Measurements from ENCODE around the gene CAMTA1.

Gene CAMTA1

GRCh38 chr1:7104339-7104738 is 319.1 kb downstream of the CAMTA1 start:
- H3K9me3 ChIP-seq (ENCODE audit: control insufficient read depth, insufficient read depth, low read length) = no peaks in the 10 kb centered on the region
- 0 out of 2 replicates have a peak, but pooled peaks cover 3% of the 10 kb centered on the region for H3K4me1 ChIP-seq (ENCODE audit: control insufficient read depth, insufficient read depth, low read length)
- H3K27ac ChIP-seq (ENCODE audit: low read depth, low read length) = no peak overlapping the region
- no peak overlapping the region for H3K9ac ChIP-seq (ENCODE audit: low read depth, low read length)
- H3K27me3 ChIP-seq (ENCODE audit: control insufficient read depth, insufficient read depth, low read length) = no peaks in the 10 kb centered on the region
- no peak overlapping the region for H3K4me3 ChIP-seq (ENCODE audit: low read depth, low read length)
- H3K36me3 ChIP-seq (ENCODE audit: control insufficient read depth, insufficient read depth, low read length) = no peaks in the 10 kb centered on the region

DNA sequence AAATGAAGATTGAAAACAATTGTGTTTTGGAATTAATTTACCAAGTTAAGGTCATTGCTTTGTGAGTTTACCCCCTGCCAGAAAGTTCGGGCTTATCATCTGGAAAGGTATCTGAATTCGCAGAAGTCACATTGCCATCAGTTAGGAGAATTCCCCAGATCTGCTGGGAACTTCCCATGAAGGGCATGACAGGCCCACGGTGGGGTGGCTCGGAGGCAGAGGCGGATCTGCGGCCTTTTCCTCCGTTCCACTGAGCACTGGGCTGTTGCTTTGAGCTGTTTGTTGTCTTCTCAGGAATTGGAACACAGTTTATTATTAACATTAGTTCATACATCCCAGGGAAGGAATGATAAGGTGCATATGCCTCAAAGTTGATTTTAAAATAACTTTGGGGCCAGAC is 320.0 kb downstream of the CAMTA1 start:
- Histone ChIP-seq H3K9me3 (ENCODE audit: control insufficient read depth, insufficient read depth, low read length) (no peaks in the 10 kb centered on the region), H3K9ac (ENCODE audit: low read depth, low read length) (no peak overlapping the region), H3K27me3 (ENCODE audit: control insufficient read depth, insufficient read depth, low read length) (no peaks in the 10 kb centered on the region), H3K4me3 (ENCODE audit: low read depth, low read length) (no peak overlapping the region), H3K4me1 (ENCODE audit: control insufficient read depth, insufficient read depth, low read length) (0 out of 2 replicates have a peak, but pooled peaks cover 3% of the 10 kb centered on the region), H3K27ac (ENCODE audit: low read depth, low read length) (no peak overlapping the region), H3K36me3 (ENCODE audit: control insufficient read depth, insufficient read depth, low read length) (no peaks in the 10 kb centered on the region)

DNA sequence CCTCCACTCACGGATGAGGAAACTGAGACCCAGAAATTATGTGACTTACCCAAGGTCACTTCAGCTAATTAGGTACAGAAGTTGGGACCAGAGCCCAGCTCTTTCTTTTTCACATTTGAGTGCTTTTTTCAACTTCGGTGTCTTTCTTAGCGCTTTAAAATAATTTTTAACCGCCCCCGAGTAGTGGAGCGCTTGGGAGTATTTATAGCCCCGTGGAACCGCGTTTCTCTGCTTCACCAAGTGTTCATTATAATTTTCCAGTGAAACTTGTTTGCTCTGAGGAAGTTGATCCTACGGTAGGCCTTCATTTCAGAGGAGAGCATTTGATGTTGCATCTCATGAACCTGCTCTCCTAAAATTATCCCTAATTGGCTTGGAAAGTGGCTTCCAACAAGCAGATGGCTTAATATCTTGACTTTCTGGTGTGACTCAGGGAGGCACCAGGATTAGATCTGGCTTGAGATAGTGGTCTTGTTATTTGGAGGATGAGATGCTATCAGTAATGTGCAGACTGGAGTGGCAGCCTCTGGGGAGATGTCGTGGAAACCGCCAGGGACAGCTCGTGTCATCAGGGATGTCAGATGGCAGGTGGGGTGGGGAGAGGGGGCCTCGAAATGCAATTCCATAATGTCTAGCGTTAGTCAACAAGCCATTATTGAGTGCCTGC is 321.3 kb downstream of the CAMTA1 start:
- no peak overlapping the region for H3K4me3 ChIP-seq (ENCODE audit: low read depth, low read length)
- H3K27ac ChIP-seq (ENCODE audit: low read depth, low read length) = no peak overlapping the region
- 0 out of 2 replicates have a peak, but pooled peaks cover 3% of the 10 kb centered on the region for H3K4me1 ChIP-seq (ENCODE audit: control insufficient read depth, insufficient read depth, low read length)
- no peaks in the 10 kb centered on the region for H3K27me3 ChIP-seq (ENCODE audit: control insufficient read depth, insufficient read depth, low read length)
- H3K9ac ChIP-seq (ENCODE audit: low read depth, low read length) = no peak overlapping the region
- no peaks in the 10 kb centered on the region for H3K9me3 ChIP-seq (ENCODE audit: control insufficient read depth, insufficient read depth, low read length)
- no peaks in the 10 kb centered on the region for H3K36me3 ChIP-seq (ENCODE audit: control insufficient read depth, insufficient read depth, low read length)

GRCh38 chr1:7107109-7107830 is 322.0 kb downstream of the CAMTA1 start:
- Histone ChIP-seq H3K4me1 (ENCODE audit: control insufficient read depth, insufficient read depth, low read length) (0 out of 2 replicates have a peak, but pooled peaks cover 3% of the 10 kb centered on the region), H3K27ac (ENCODE audit: low read depth, low read length) (no peak overlapping the region), H3K36me3 (ENCODE audit: control insufficient read depth, insufficient read depth, low read length) (no peaks in the 10 kb centered on the region), H3K27me3 (ENCODE audit: control insufficient read depth, insufficient read depth, low read length) (no peaks in the 10 kb centered on the region), H3K9ac (ENCODE audit: low read depth, low read length) (no peak overlapping the region), H3K9me3 (ENCODE audit: control insufficient read depth, insufficient read depth, low read length) (no peaks in the 10 kb centered on the region), H3K4me3 (ENCODE audit: low read depth, low read length) (no peak overlapping the region)

DNA sequence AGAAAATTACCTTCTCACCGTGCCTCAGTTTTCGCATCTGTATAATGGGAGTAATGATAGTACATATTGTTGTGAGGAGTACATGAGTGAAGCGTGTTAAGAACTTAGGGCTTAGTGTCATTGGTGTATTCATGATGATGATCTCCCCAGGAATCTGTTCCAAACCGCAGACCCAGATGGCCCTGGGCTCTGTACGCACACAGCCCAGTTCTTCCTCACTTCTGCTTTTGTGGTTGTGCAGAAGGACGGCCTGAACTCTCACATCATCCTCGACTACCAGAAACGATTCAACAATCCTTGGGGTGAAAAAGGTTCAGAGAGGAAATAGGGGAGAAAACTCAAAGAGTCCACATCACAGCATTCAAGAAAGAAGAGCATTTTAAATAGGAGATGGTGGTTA is 323.0 kb downstream of the CAMTA1 start:
- no peaks in the 10 kb centered on the region for H3K27me3 ChIP-seq (ENCODE audit: control insufficient read depth, insufficient read depth, low read length)
- no peak overlapping the region for H3K4me3 ChIP-seq (ENCODE audit: low read depth, low read length)
- H3K9ac ChIP-seq (ENCODE audit: low read depth, low read length) = no peak overlapping the region
- 0 out of 2 replicates have a peak, but pooled peaks cover 3% of the 10 kb centered on the region for H3K4me1 ChIP-seq (ENCODE audit: control insufficient read depth, insufficient read depth, low read length)
- no peaks in the 10 kb centered on the region for H3K36me3 ChIP-seq (ENCODE audit: control insufficient read depth, insufficient read depth, low read length)
- H3K27ac ChIP-seq (ENCODE audit: low read depth, low read length) = no peak overlapping the region
- H3K9me3 ChIP-seq (ENCODE audit: control insufficient read depth, insufficient read depth, low read length) = no peaks in the 10 kb centered on the region

DNA sequence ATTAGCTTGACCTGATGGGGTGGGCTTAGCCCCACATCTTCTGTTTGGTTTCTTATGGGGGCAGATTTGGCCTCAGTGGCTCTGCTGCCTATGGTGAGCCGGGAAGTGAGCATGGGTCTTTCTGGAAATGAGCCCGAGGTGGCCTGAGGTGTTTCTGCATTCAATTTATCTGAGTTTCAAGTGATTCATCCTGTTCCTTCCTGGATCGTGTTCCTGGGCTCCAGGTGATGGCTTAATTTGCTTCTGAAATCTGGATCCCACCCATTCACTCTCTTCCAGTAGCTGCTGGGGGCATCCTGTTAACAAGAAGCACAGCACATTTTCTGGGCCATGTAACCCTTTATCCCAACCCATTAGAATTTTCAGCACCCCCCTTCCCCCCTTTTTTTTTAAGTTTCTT is 324.6 kb downstream of the CAMTA1 start:
- Histone ChIP-seq H3K4me1 (ENCODE audit: control insufficient read depth, insufficient read depth, low read length) (0 out of 2 replicates have a peak, but pooled peaks cover 3% of the 10 kb centered on the region), H3K9ac (ENCODE audit: low read depth, low read length) (no peak overlapping the region), H3K9me3 (ENCODE audit: control insufficient read depth, insufficient read depth, low read length) (no peaks in the 10 kb centered on the region), H3K36me3 (ENCODE audit: control insufficient read depth, insufficient read depth, low read length) (no peaks in the 10 kb centered on the region), H3K27ac (ENCODE audit: low read depth, low read length) (no peak overlapping the region), H3K4me3 (ENCODE audit: low read depth, low read length) (no peak overlapping the region), H3K27me3 (ENCODE audit: control insufficient read depth, insufficient read depth, low read length) (no peaks in the 10 kb centered on the region)

DNA sequence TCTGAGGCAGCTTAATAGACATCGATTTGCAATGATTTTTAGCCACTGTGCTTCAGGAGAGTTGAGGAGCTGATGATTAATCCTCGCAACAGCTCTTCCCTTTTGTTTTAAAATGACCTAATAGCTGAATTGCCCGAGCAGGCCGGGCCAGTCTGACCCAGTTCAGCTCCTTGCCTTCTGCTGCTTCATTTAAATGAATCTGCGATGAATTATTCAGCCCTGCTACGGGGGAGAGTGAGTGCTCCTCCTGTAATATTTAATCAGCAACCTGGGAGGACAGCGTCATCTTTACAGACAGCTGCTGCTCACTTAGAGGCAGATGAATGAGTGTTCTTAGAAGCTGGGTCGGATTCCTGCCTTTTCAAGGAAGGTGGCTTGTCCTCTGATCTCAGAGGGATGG is 325.1 kb downstream of the CAMTA1 start:
- Histone ChIP-seq H3K4me1 (ENCODE audit: control insufficient read depth, insufficient read depth, low read length) (0 out of 2 replicates have a peak, but pooled peaks cover 3% of the 10 kb centered on the region), H3K27me3 (ENCODE audit: control insufficient read depth, insufficient read depth, low read length) (no peaks in the 10 kb centered on the region)

GRCh38 chr1:7111853-7112252 is 326.6 kb downstream of the CAMTA1 start:
- Histone ChIP-seq H3K4me1 (ENCODE audit: control insufficient read depth, insufficient read depth, low read length) (0 out of 2 replicates have a peak, but pooled peaks cover 3% of the 10 kb centered on the region), H3K27me3 (ENCODE audit: control insufficient read depth, insufficient read depth, low read length) (no peaks in the 10 kb centered on the region), H3K4me3 (ENCODE audit: low read depth, low read length) (no peak overlapping the region), H3K27ac (ENCODE audit: low read depth, low read length) (no peak overlapping the region), H3K36me3 (ENCODE audit: control insufficient read depth, insufficient read depth, low read length) (no peaks in the 10 kb centered on the region), H3K9me3 (ENCODE audit: control insufficient read depth, insufficient read depth, low read length) (no peaks in the 10 kb centered on the region), H3K9ac (ENCODE audit: low read depth, low read length) (no peak overlapping the region)

More for the DNA sequence above, 325.1 kb downstream of the CAMTA1 start:
- H3K9ac ChIP-seq (ENCODE audit: low read depth, low read length) = no peak overlapping the region
- no peaks in the 10 kb centered on the region for H3K9me3 ChIP-seq (ENCODE audit: control insufficient read depth, insufficient read depth, low read length)
- no peak overlapping the region for H3K27ac ChIP-seq (ENCODE audit: low read depth, low read length)
- no peak overlapping the region for H3K4me3 ChIP-seq (ENCODE audit: low read depth, low read length)
- H3K36me3 ChIP-seq (ENCODE audit: control insufficient read depth, insufficient read depth, low read length) = no peaks in the 10 kb centered on the region

DNA sequence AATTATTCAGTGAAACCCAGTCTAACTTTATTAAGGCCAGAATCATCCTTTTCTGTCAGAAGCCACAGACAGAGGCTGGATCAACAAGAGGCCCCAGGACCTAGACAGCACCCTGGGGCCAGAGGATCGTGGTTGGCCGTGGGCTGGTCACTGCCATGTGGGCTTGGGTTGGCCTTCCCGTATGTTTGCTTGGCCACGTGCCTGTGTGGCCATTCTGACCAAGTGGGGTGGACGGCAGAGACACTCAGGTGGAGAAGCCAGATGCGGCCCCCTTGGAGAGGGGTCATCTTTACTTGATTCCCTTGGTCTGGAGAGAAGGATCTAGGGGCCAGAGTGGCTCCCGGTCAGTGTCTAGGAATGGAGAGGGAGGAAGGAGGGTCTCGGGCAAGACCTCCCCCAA is 327.9 kb downstream of the CAMTA1 start:
- no peaks in the 10 kb centered on the region for H3K36me3 ChIP-seq (ENCODE audit: control insufficient read depth, insufficient read depth, low read length)
- H3K9ac ChIP-seq (ENCODE audit: low read depth, low read length) = no peak overlapping the region
- H3K27ac ChIP-seq (ENCODE audit: low read depth, low read length) = no peak overlapping the region
- no peak overlapping the region for H3K4me3 ChIP-seq (ENCODE audit: low read depth, low read length)
- H3K9me3 ChIP-seq (ENCODE audit: control insufficient read depth, insufficient read depth, low read length) = no peaks in the 10 kb centered on the region
- no peaks in the 10 kb centered on the region for H3K27me3 ChIP-seq (ENCODE audit: control insufficient read depth, insufficient read depth, low read length)
- peaks cover 9% of the 10 kb centered on the region; the same call in 1 of the 2 replicates for H3K4me1 ChIP-seq (ENCODE audit: control insufficient read depth, insufficient read depth, low read length)

DNA sequence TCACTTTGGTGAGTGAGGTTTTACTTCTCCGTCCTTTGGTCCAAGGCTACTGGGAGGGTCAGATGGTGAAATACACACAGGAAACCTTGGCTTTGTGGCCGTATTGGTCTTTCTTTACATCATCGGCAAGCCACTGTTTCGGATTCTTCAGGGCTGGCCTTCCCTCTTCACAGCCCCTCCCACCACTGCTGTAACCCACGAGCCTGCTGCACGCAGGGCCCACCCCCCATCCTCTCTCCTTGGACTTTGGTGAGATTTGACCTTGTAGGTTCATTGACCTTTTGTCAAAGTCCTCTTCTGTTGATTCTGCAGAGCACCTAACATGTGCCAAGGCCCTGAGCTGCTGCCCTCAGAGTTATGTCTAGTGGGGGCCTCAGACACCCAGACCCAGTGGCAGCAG is 328.6 kb downstream of the CAMTA1 start:
- no peak overlapping the region for H3K27ac ChIP-seq (ENCODE audit: low read depth, low read length)
- no peaks in the 10 kb centered on the region for H3K9me3 ChIP-seq (ENCODE audit: control insufficient read depth, insufficient read depth, low read length)
- H3K4me3 ChIP-seq (ENCODE audit: low read depth, low read length) = no peak overlapping the region
- H3K27me3 ChIP-seq (ENCODE audit: control insufficient read depth, insufficient read depth, low read length) = no peaks in the 10 kb centered on the region
- no peak overlapping the region for H3K9ac ChIP-seq (ENCODE audit: low read depth, low read length)
- peaks cover 9% of the 10 kb centered on the region; the same call in 1 of the 2 replicates for H3K4me1 ChIP-seq (ENCODE audit: control insufficient read depth, insufficient read depth, low read length)
- no peaks in the 10 kb centered on the region for H3K36me3 ChIP-seq (ENCODE audit: control insufficient read depth, insufficient read depth, low read length)

- Histone ChIP-seq H3K4me1 (ENCODE audit: control insufficient read depth, insufficient read depth, low read length) (peaks cover 9% of the 10 kb centered on the region; the same call in 1 of the 2 replicates), H3K36me3 (ENCODE audit: control insufficient read depth, insufficient read depth, low read length) (no peaks in the 10 kb centered on the region), H3K27me3 (ENCODE audit: control insufficient read depth, insufficient read depth, low read length) (no peaks in the 10 kb centered on the region), H3K4me3 (ENCODE audit: low read depth, low read length) (no peak overlapping the region), H3K27ac (ENCODE audit: low read depth, low read length) (no peak overlapping the region), H3K9ac (ENCODE audit: low read depth, low read length) (no peak overlapping the region), H3K9me3 (ENCODE audit: control insufficient read depth, insufficient read depth, low read length) (no peaks in the 10 kb centered on the region)
These were observed 330.7 kb downstream of the CAMTA1 start for GRCh38 chr1:7116001-7116400.

Measured in HUES48 (cell line).